Glutamatergic neuron (in vitro differentiated cells): Measurements from ENCODE around the gene SLC46A3. TPM values are rescaled to one million over a fixed set of nuclear protein-coding genes. Genes with fewer than 3 reads are reported as not detected.

Experiments used
- DNase-seq: peaks from one replicate; pipeline ENCODE4 v3.0.0; 2022
- H3K27ac Mint-ChIP-seq: one replicate; pipeline ENCODE4 v1.8.0; 2020; ENCODE audit warnings: mild to moderate bottlenecking, mixed read lengths, inconsistent platforms; ENCODE audit not compliant: unreplicated experiment
- H3K27me3 Mint-ChIP-seq: one replicate; pipeline ENCODE4 v1.8.0; 2020; ENCODE audit warnings: mild to moderate bottlenecking, moderate library complexity, mixed read lengths, inconsistent platforms; ENCODE audit not compliant: unreplicated experiment
- H3K36me3 Mint-ChIP-seq: one replicate; pipeline ENCODE4 v1.8.0; 2020; ENCODE audit warnings: mild to moderate bottlenecking, mixed read lengths, inconsistent platforms; ENCODE audit not compliant: unreplicated experiment
- H3K4me1 Mint-ChIP-seq: one replicate; pipeline ENCODE4 v1.8.0; 2020; ENCODE audit warnings: mild to moderate bottlenecking, low read depth, mixed read lengths, inconsistent platforms; ENCODE audit not compliant: unreplicated experiment
- H3K4me3 Mint-ChIP-seq: one replicate; pipeline ENCODE4 v1.8.0; 2020; ENCODE audit warnings: mild to moderate bottlenecking, mixed read lengths, inconsistent platforms; ENCODE audit not compliant: unreplicated experiment
- H3K9me3 Mint-ChIP-seq: one replicate; pipeline ENCODE4 v1.8.0; 2020; ENCODE audit warnings: mild to moderate bottlenecking, moderate library complexity, mixed read lengths, inconsistent platforms; ENCODE audit not compliant: unreplicated experiment
- total RNA-seq: library from RNA; stranded (reverse); fragmentation: NEBNext Ultra II Directional; extraction: Animal tissue kit (Norgen Biotek cat#: 25700); gene quantifications from one replicate; pipeline ENCODE4 v1.2.1, GENCODE V29; 2021; ENCODE audit not compliant: unreplicated experiment
- TF ChIP-seq, protein P1 (sequence below): fragments of 200-600 bp; sonication (generic); IDR thresholded peaks from one replicate; pipeline ENCODE4 v1.5.0; 2021; ENCODE audit not compliant: partially characterized antibody, unreplicated experiment

Gene SLC46A3
- total RNA-seq, 1 donor from 2014 or later = 2.3 TPM

DNA sequence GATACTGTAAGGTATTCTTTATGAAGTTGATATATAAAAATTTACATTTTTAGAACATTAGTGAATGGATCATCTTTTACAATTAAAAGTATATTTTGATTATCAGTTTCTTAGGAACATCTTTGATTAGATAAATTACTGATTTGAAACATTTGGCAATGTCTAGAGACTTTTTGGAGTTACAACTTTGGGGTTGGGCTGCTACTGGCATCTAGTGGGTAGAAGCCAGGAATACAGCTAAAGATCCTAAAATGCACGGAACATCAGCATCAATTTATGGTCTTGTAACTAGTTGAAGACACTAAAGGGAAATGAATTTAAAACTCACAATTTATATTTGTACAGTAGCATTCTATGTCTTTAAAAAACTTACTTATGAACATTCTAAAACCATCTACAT lies 40.0 kb downstream of the SLC46A3 start:
- no peak for DNase-seq
- H3K4me1 Mint-ChIP-seq = no peaks in the 10 kb centered on the region

DNA sequence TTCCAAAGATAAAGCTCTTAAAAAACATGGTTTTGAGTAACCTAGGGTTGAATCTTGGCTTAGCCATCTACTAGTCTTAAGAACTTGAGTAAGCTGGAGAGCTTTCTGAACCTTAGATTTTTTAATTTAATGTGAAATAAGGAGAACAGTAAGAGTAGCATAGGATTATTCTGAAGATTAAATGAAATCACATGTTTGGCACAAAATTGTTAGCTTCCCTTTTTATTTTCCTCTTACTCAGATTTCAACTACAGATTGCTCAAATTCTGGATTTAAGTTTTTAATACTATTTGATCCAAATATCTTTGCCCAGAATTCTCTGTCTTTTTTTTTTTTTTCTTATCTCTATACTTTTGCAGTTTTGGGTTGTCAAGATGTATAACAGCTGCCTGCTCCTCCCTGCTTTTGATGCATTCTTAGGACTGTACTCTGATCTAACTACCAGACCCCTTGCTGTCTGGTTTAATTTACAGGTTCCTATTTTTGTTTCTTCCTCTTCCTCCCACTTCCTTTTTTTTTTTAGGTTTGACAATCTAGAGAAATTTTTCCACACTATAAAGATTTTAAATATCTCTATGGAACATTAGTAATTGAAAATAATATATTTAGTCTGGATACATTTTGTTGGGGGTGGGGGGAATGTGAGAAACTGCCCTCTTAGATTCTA lies 47.5 kb downstream of the SLC46A3 start:
- Mint-ChIP-seq H3K27ac (no peak overlapping the region), H3K9me3 (no peaks in the 10 kb centered on the region), H3K4me3 (no peak overlapping the region), H3K36me3 (peaks cover 6% of the 10 kb centered on the region), H3K27me3 (no peaks in the 10 kb centered on the region), H3K4me1 (no peaks in the 10 kb centered on the region)
- DNase-seq = no peak
- TF ChIP-seq, protein P1, sequence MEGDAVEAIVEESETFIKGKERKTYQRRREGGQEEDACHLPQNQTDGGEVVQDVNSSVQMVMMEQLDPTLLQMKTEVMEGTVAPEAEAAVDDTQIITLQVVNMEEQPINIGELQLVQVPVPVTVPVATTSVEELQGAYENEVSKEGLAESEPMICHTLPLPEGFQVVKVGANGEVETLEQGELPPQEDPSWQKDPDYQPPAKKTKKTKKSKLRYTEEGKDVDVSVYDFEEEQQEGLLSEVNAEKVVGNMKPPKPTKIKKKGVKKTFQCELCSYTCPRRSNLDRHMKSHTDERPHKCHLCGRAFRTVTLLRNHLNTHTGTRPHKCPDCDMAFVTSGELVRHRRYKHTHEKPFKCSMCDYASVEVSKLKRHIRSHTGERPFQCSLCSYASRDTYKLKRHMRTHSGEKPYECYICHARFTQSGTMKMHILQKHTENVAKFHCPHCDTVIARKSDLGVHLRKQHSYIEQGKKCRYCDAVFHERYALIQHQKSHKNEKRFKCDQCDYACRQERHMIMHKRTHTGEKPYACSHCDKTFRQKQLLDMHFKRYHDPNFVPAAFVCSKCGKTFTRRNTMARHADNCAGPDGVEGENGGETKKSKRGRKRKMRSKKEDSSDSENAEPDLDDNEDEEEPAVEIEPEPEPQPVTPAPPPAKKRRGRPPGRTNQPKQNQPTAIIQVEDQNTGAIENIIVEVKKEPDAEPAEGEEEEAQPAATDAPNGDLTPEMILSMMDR = no peak

More for the DNA sequence above, 40.0 kb downstream of the SLC46A3 start:
- H3K27ac Mint-ChIP-seq = no peak overlapping the region
- no peak overlapping the region for H3K4me3 Mint-ChIP-seq
- no peaks in the 10 kb centered on the region for H3K9me3 Mint-ChIP-seq
- TF ChIP-seq, protein P1 = no peak
- no peaks in the 10 kb centered on the region for H3K27me3 Mint-ChIP-seq
- no peaks in the 10 kb centered on the region for H3K36me3 Mint-ChIP-seq

DNA sequence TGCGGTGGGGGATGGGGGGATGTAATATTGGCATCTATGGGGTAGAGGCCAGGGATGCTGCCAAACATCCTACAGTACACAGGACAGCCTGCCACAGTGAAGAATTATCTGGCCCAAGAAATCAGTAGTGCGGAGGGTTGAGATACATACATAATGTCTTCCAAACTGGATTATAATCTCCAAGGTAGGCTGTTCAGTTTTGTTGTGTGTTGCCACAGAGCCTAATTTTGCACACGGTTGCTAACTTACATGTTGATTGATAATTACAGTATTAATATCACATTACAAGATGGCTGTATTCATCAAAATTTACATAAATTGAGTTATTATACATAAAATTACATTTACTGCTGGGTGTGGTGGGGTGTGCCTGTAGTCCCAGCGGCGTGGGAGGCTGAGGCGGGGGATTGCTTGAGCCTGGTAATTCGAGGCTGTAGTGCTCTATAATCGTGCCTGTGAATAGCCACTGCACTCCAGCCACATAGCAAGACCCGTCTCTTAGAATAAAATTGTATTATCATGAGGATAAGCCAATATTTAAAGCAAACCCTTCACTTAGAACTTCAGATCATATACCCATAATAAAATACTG lies 51.8 kb downstream of the SLC46A3 start:
- H3K4me3 Mint-ChIP-seq = no peak overlapping the region
- DNase-seq = no peak
- H3K4me1 Mint-ChIP-seq = no peaks in the 10 kb centered on the region
- peaks cover 6% of the 10 kb centered on the region for H3K36me3 Mint-ChIP-seq
- no peaks in the 10 kb centered on the region for H3K27me3 Mint-ChIP-seq
- TF ChIP-seq, protein P1 = no peak
- H3K27ac Mint-ChIP-seq = no peak overlapping the region
- peaks cover 1% of the 10 kb centered on the region for H3K9me3 Mint-ChIP-seq

DNA sequence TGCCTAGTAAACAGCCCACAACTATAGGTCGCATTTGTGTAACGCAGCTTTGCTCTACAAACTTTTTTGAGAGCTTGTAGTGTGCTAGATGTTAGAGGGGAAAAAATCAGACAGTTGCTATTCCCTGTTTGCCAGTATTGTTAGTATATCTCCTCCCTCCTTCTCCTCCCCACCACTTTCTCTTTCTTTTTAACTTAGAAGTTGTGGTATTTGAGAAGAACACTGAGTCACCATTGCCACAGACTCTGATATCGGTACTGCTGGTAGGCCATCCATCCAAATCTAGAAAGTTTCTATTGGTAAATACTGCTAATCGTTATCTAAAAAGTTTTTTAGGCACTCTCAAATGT lies 59.2 kb downstream of the SLC46A3 start:
- no peak for DNase-seq
- Mint-ChIP-seq H3K27ac (peak overlapping the region; percentile 73), H3K9me3 (peaks cover 1% of the 10 kb centered on the region), H3K36me3 (no peaks in the 10 kb centered on the region), H3K4me1 (peaks cover 22% of the 10 kb centered on the region), H3K27me3 (peaks cover 3% of the 10 kb centered on the region), H3K4me3 (peak overlapping the region; percentile 82)
- TF ChIP-seq, protein P1 = no peak
